Stomach (tissue), 4 donors: ENCODE data around the gene ELL2.

ENCODE experiments used
- CTCF ChIP-seq, 7 experiments: fragments of 450-650 bp in 4 of 7; fragments of 200-600 bp in 3 of 7; sonication (generic) in 3 of 7; IDR thresholded peaks; one replicate each; pipeline ENCODE4 v1.5.1; 2016 to 2019; ENCODE audit warnings: antibody characterized with exemption in 7 of 7, control low read depth in 2 of 7, mild to moderate bottlenecking in 1 of 7
- EP300 ChIP-seq: sonication (generic); formaldehyde crosslinking; IDR thresholded peaks from one replicate; pipeline ENCODE4 v1.6.1; 2017; ENCODE audit warnings: antibody characterized with exemption
- POLR2A ChIP-seq, 4 donors: fragments of 450-650 bp; IDR thresholded peaks; one replicate each; pipeline ENCODE4 v1.6.1; 2016; ENCODE audit warnings: antibody characterized with exemption in 4 of 4, control low read depth in 2 of 4, mild to moderate bottlenecking in 1 of 4, moderate library complexity in 1 of 4
- POLR2AphosphoS5 ChIP-seq, 3 donors: sonication (generic); formaldehyde crosslinking; IDR thresholded peaks; one replicate each; pipeline ENCODE4 v1.6.1; 2016; ENCODE audit warnings: antibody characterized with exemption in 3 of 3

- TF ChIP-seq POLR2AphosphoS5 (IDR thresholded peaks at IDR 0.05) (no peak), CTCF (IDR thresholded peaks at IDR 0.05) (no peak), EP300 (no peak), POLR2A (IDR thresholded peaks at IDR 0.05) (no peak)
Observed at GRCh38 chr5:95899829-95900228, 61.8 kb downstream of the ELL2 start.
